RPMI7951 (cell line): ENCODE measurements around the gene LARGE1. TPM values are rescaled to one million over a fixed set of nuclear protein-coding genes. Genes with fewer than 3 reads are reported as not detected.
"Not testable (repeated sequence)": the region's sequence is repeated elsewhere in the genome, so short reads cannot be mapped to it uniquely, and the experiment has no call there.

Source experiments
- DNase-seq: peaks from one replicate; pipeline ENCODE4 v3.0.0-alpha.2; 2012; ENCODE audit warnings: low read depth
- total RNA-seq: library from RNA; depleted of rRNA; stranded (reverse); fragments of >200 nt; shearing (Covaris generic); gene quantifications from 2 replicates; pipeline ENCODE4 v1.2.3, GENCODE V29; 2014

Gene LARGE1
- total RNA-seq, 1 experiment from 2014 or later = 3.0 TPM

GRCh38 chr22:33884829-33885228, 35.4 kb downstream of the LARGE1 start:
- no peak for DNase-seq

GRCh38 chr22:33883961-33884808, 36.1 kb downstream of the LARGE1 start:
- DNase-seq = peak; percentile 0

GRCh38 chr22:33883561-33883960, 36.7 kb downstream of the LARGE1 start:
- DNase-seq = peak; percentile 53

GRCh38 chr22:33882991-33883390, 37.3 kb downstream of the LARGE1 start:
- DNase-seq = no peak

- DNase-seq = no peak
These were observed 39.3 kb downstream of the LARGE1 start for GRCh38 chr22:33880986-33881385.

GRCh38 chr22:33879796-33880195, 40.5 kb downstream of the LARGE1 start:
- no peak for DNase-seq

- no peak for DNase-seq
These were observed 45.0 kb downstream of the LARGE1 start for GRCh38 chr22:33875316-33875715.

- no peak for DNase-seq
These were observed 46.1 kb downstream of the LARGE1 start for GRCh38 chr22:33874206-33874605.

GRCh38 chr22:33873666-33874065, 46.6 kb downstream of the LARGE1 start:
- DNase-seq = no peak

GRCh38 chr22:33873186-33873585, 47.1 kb downstream of the LARGE1 start:
- no peak for DNase-seq

GRCh38 chr22:33871935-33872334, 48.3 kb downstream of the LARGE1 start:
- DNase-seq = no peak

GRCh38 chr22:33869946-33870345, 50.3 kb downstream of the LARGE1 start:
- DNase-seq = no peak

GRCh38 chr22:33867971-33868370, 52.3 kb downstream of the LARGE1 start:
- DNase-seq = no peak

GRCh38 chr22:33867118-33867866, 53.0 kb downstream of the LARGE1 start:
- peak; percentile 2 for DNase-seq

GRCh38 chr22:33866511-33866910, 53.8 kb downstream of the LARGE1 start:
- no peak for DNase-seq

- no peak for DNase-seq
These were observed 54.3 kb downstream of the LARGE1 start for GRCh38 chr22:33865996-33866395.

GRCh38 chr22:33865248-33865647, 55.0 kb downstream of the LARGE1 start:
- no peak for DNase-seq

- no peak for DNase-seq
These were observed 55.5 kb downstream of the LARGE1 start for GRCh38 chr22:33864723-33865130.

- DNase-seq = no peak
These were observed 58.9 kb downstream of the LARGE1 start for GRCh38 chr22:33861216-33861875.

- no peak for DNase-seq
These were observed 59.9 kb downstream of the LARGE1 start for GRCh38 chr22:33860386-33860785.

- DNase-seq = no peak
These were observed 61.0 kb downstream of the LARGE1 start for GRCh38 chr22:33859311-33859710.

GRCh38 chr22:33858653-33859052, 61.6 kb downstream of the LARGE1 start:
- DNase-seq = not testable (repeated sequence)
